K562 (cell line): ENCODE measurements around the gene NENF. TPM values are rescaled to one million over a fixed set of nuclear protein-coding genes. Genes with fewer than 3 reads are reported as not detected.

ENCODE experiments used
- CC2D1A ChIP-seq: fragments of 450-650 bp; IDR thresholded peaks from 2 replicates; pipeline ENCODE4 v1.6.1; 2017; ENCODE audit warnings: mild to moderate bottlenecking
- CXXC5 ChIP-seq: fragments of 250-450 bp; sonication (Bioruptor Pico); IDR thresholded peaks from 2 replicates; pipeline ENCODE4 v1.8.0; 2022; ENCODE audit warnings: inconsistent platforms, mild to moderate bottlenecking, moderate library complexity
- DACH1 ChIP-seq: fragments of 450-650 bp; IDR thresholded peaks from 2 replicates; pipeline ENCODE4 v1.6.1; 2018; ENCODE audit not compliant: partially characterized antibody
- DIDO1 ChIP-seq: fragments of 450-650 bp; IDR thresholded peaks from 2 replicates; pipeline ENCODE4 v1.6.1; 2016; ENCODE audit warnings: low read depth, missing biosample characterization, missing genetic modification characterization
- DMBX1 ChIP-seq: fragments of 250-450 bp; sonication (Bioruptor Pico); IDR thresholded peaks from 2 replicates; pipeline ENCODE4 v1.8.0; 2022; ENCODE audit warnings: inconsistent platforms, mild to moderate bottlenecking, moderate library complexity, borderline replicate concordance
- ELF4 ChIP-seq: fragments of 450-650 bp; formaldehyde crosslinking; IDR thresholded peaks from 2 replicates; pipeline ENCODE4 v1.4.0; 2022; ENCODE audit warnings: missing genetic modification characterization
- GTF2A2 ChIP-seq: IDR thresholded peaks from 2 replicates; pipeline ENCODE4 v1.6.1; 2016; ENCODE audit warnings: mild to moderate bottlenecking, missing genetic modification characterization, missing compliant biosample characterization
- MNT ChIP-seq, 2 experiments: fragments of 450-650 bp; conservative IDR thresholded peaks; 2 replicates each; pipeline ENCODE4 v1.6.1; 2017; ENCODE audit warnings: mild to moderate bottlenecking in 2 of 2, moderate library complexity in 2 of 2
- NELFE ChIP-seq: IDR thresholded peaks from 2 replicates; pipeline ENCODE4 v1.6.1; 2011; ENCODE audit warnings: mild to moderate bottlenecking; ENCODE audit not compliant: insufficient read depth, insufficient read length
- NUFIP1 ChIP-seq: fragments of 450-650 bp; IDR thresholded peaks from 2 replicates; pipeline ENCODE4 v1.6.1; 2018; ENCODE audit not compliant: partially characterized antibody
- PHF8 ChIP-seq: fragments of 200-600 bp; sonication (generic); IDR thresholded peaks from 2 replicates; pipeline ENCODE4 v1.6.1; 2012; ENCODE audit warnings: mixed run types, mild to moderate bottlenecking, inconsistent platforms, low read length, moderate library complexity, borderline replicate concordance
- PPARD ChIP-seq: fragments of 250-450 bp; sonication (Bioruptor Pico); IDR thresholded peaks from 2 replicates; pipeline ENCODE4 v1.8.0; 2022; ENCODE audit warnings: inconsistent platforms, mild to moderate bottlenecking, moderate library complexity
- PTBP1 ChIP-seq: fragments of 200-400 bp; formaldehyde crosslinking; IDR thresholded peaks from 2 replicates; pipeline ENCODE4 v1.6.1; 2017; ENCODE audit warnings: low read depth, low read length
- RAD21 ChIP-seq, 2 experiments: fragments of 250-450 bp in 1 of 2; fragments of 450-650 bp in 1 of 2; sonication (Bioruptor Pico) in 1 of 2; formaldehyde crosslinking in 1 of 2; IDR thresholded peaks in 1 of 2; conservative IDR thresholded peaks in 1 of 2; 2 replicates each; pipeline versions ENCODE4 v1.4.0 to v1.8.0; 2020 to 2022; ENCODE audit warnings: mild to moderate bottlenecking in 2 of 2, moderate library complexity in 1 of 2
- ZBTB12 ChIP-seq: fragments of 250-450 bp; sonication (Bioruptor Pico); IDR thresholded peaks from 2 replicates; pipeline ENCODE4 v1.4.0; 2020
- ZFPM2 ChIP-seq: fragments of 250-450 bp; sonication (Bioruptor Pico); IDR thresholded peaks from 2 replicates; pipeline ENCODE4 v1.5.1; 2022; ENCODE audit warnings: mild to moderate bottlenecking
- ZMIZ1 ChIP-seq, 2 experiments: fragments of 150-350 bp in 1 of 2; IDR thresholded peaks; 2 replicates each; pipeline ENCODE4 v1.6.1; 2012 to 2016; ENCODE audit warnings: low read depth in 2 of 2, low read length in 2 of 2, mild to moderate bottlenecking in 1 of 2, moderate library complexity in 1 of 2
- ZNF274 ChIP-seq: IDR thresholded peaks from 2 replicates; pipeline ENCODE4 v1.6.1; 2011; ENCODE audit warnings: low read depth, mild to moderate bottlenecking, low read length, moderate library complexity, borderline replicate concordance
- ZNF766 ChIP-seq: fragments of 200-800 bp; sonication (Bioruptor generic); conservative IDR thresholded peaks from 2 replicates; pipeline ENCODE4 v1.6.1; 2016; ENCODE audit warnings: missing genetic modification characterization, missing compliant biosample characterization
- polyA plus RNA-seq, 8 experiments: library from polyadenylated mRNA; depleted of rRNA in 4 of 8; stranded (reverse) in 5 of 8; unstranded in 3 of 8; fragments of >200 nt; fragmentation: Nextera tagmentation in 2 of 8; fragmentation: Illumina TruSeq in 1 of 8; extraction: Ambion mirVana in 2 of 8; extraction: Trizol in 1 of 8; gene quantifications; 2 replicates each; pipeline versions ENCODE4 v1.2.1 to v1.2.3, GENCODE V29; 2011 to 2014; ENCODE audit warnings: inconsistent platforms in 1 of 8, missing spikeins in 1 of 8
- total RNA-seq, 7 experiments: library from RNA; depleted of rRNA in 6 of 7; stranded (reverse); fragments of >200 nt in 6 of 7; fragmentation: Illumina TruSeq in 2 of 7; extraction: Trizol in 2 of 7; gene quantifications; 2 replicates each; pipeline versions ENCODE4 v1.2.1 to v1.2.3, GENCODE V29; 2011 to 2021; ENCODE audit warnings: low replicate concordance in 1 of 7
- TF ChIP-seq, protein P1 (sequence below): fragments of 450-650 bp; formaldehyde crosslinking; IDR thresholded peaks from 2 replicates; pipeline ENCODE4 v1.4.0; 2020; ENCODE audit warnings: mild to moderate bottlenecking, moderate library complexity

NENF gene
- total and polyA plus RNA-seq, 9 of the 15 experiments (the other 6 are each of a cell fraction or from before 2014, with no cell fraction given) = 6.1 to 100 (median 72.8) TPM

DNA sequence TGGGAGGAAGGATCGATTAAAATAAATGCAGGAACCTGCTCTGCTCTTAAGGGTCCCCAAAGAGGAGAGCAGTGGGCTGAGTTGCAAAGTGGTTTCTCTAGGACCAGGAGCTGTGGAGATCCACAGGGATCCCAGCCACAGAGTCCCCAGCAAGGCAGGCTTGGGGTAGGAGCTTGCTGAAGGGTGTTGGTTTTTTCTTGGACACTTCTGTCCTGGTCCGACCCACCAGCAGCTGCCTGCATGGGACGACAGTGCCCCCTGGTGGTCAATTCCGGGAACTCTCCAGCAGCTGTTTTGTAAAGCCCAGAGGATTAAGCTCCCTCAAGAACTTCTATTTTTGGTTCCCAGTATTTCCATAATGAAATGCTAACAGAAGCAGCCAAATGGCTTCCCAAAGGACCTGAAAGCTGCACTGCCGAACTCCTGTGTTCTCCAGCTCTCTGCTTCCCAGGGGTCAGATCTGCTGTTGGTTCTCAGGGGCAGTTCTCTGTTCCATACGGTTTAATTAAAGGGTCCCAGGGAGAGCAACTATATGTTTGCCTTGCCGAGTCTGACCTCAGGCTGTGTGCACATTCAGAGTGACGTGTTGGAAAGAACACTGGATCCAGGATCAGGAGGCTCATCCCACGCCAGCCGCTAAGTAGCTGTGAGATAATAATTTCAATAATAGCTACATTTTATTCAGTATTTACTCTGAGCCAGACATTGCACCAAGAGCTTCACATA lies 23.2 kb downstream of the NENF start (continued):
- TF ChIP-seq MNT (conservative IDR thresholded peaks at IDR 0.05) (0 out of 4 replicates have a peak, but pooled peaks of 1 of the 2 experiments have one; percentile 8), DACH1 (peak; percentile 61), GTF2A2 (tag) (no peak), ZFPM2 (CRISPR knock-in tag) (no peak), DMBX1 (0 out of 2 replicates have a peak, but pooled peaks have one; percentile 31), ZNF766 (no peak), NUFIP1 (no peak), CC2D1A (peak; percentile 74; the same call in 1 of the 2 replicates), PHF8 (no peak), PTBP1 (no peak), DIDO1 (no peak), PPARD (no peak), NELFE (no peak), ZBTB12 (no peak), ZMIZ1 (IDR thresholded peaks at IDR 0.05; ENCODE audit: low read depth in 2 of 2, low read length in 2 of 2) (0 out of 4 replicates have a peak, but pooled peaks of 1 of the 2 experiments have one; percentile 21), ZNF274 (no peak), ELF4 (CRISPR knock-in tag) (0 out of 2 replicates have a peak, but pooled peaks have one; percentile 14), RAD21 (CRISPR knock-in tag; conservative IDR thresholded peaks at IDR 0.05 in 1 of 2, IDR thresholded peaks at IDR 0.05 in 1 of 2) (peak; percentile 99 to 100), CXXC5 (0 out of 2 replicates have a peak, but pooled peaks have one; percentile 12)
- TF ChIP-seq, protein P1, sequence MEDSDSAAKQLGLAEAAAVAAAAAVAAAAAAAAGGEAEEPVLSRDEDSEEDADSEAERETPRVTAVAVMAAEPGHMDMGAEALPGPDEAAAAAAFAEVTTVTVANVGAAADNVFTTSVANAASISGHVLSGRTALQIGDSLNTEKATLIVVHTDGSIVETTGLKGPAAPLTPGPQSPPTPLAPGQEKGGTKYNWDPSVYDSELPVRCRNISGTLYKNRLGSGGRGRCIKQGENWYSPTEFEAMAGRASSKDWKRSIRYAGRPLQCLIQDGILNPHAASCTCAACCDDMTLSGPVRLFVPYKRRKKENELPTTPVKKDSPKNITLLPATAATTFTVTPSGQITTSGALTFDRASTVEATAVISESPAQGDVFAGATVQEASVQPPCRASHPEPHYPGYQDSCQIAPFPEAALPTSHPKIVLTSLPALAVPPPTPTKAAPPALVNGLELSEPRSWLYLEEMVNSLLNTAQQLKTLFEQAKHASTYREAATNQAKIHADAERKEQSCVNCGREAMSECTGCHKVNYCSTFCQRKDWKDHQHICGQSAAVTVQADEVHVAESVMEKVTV (CRISPR knock-in tag) = peak; percentile 99
